Karpas-422 (cell line): ENCODE results near the gene TRMT44. TPM values are rescaled to one million over a fixed set of nuclear protein-coding genes. Genes with fewer than 3 reads are reported as not detected.
"Not testable (repeated sequence)": the region's sequence is repeated elsewhere in the genome, so short reads cannot be mapped to it uniquely, and the experiment has no call there.

Experiments
- DNase-seq: peaks from one replicate; pipeline ENCODE4 v3.0.0-alpha.2; 2015
- H2AFZ ChIP-seq: fragments of 200-600 bp; sonication (generic); 2 replicates; pipeline ENCODE4 v1.6.1; 2014; ENCODE audit warnings: antibody characterized with exemption, low read length, mixed read lengths
- H3K27ac ChIP-seq: fragments of 200-600 bp; sonication (generic); 2 replicates; pipeline ENCODE4 v1.5.1; 2014; ENCODE audit warnings: mild to moderate bottlenecking, low read length, moderate library complexity
- H3K27me3 ChIP-seq: fragments of 200-600 bp; sonication (generic); 2 replicates; pipeline ENCODE4 v1.6.1; 2014; ENCODE audit warnings: low read length, mixed read lengths
- H3K36me3 ChIP-seq: fragments of 200-600 bp; sonication (generic); 2 replicates; pipeline ENCODE4 v1.6.1; 2014; ENCODE audit warnings: low read length, mixed read lengths; ENCODE audit not compliant: insufficient read depth
- H3K4me1 ChIP-seq: fragments of 200-600 bp; sonication (generic); 2 replicates; pipeline ENCODE4 v1.6.1; 2014; ENCODE audit warnings: mild to moderate bottlenecking, low read length, mixed read lengths
- H3K4me2 ChIP-seq: fragments of 200-600 bp; sonication (generic); 2 replicates; pipeline ENCODE4 v1.6.1; 2014; ENCODE audit warnings: low read length, low read depth, mild to moderate bottlenecking; ENCODE audit not compliant: poor library complexity, severe bottlenecking
- H3K4me3 ChIP-seq: fragments of 200-600 bp; sonication (generic); 2 replicates; pipeline ENCODE4 v1.5.1; 2014; ENCODE audit warnings: mild to moderate bottlenecking, antibody characterized with exemption, low read length, mixed read lengths
- H3K79me2 ChIP-seq: fragments of 200-600 bp; sonication (generic); 2 replicates; pipeline ENCODE4 v1.6.1; 2014; ENCODE audit warnings: mild to moderate bottlenecking, low read length, mixed read lengths
- H3K9ac ChIP-seq: fragments of 200-600 bp; sonication (generic); 2 replicates; pipeline ENCODE4 v1.6.0; 2014; ENCODE audit warnings: low read length
- H3K9me2 ChIP-seq: fragments of 200-600 bp; sonication (generic), shearing (Covaris generic); replicated peaks from 2 replicates; pipeline ENCODE4 v1.6.0; 2014; ENCODE audit warnings: mild to moderate bottlenecking, low read length, moderate library complexity; ENCODE audit not compliant: insufficient read depth
- H3K9me3 ChIP-seq: fragments of 300-700, 200-600 bp; sonication (generic); 2 replicates; pipeline ENCODE4 v1.6.1; 2014; ENCODE audit warnings: low read length, mixed read lengths
- H4K20me1 ChIP-seq: fragments of 200-600 bp; sonication (generic); 2 replicates; pipeline ENCODE4 v1.6.1; 2014; ENCODE audit warnings: mild to moderate bottlenecking, antibody characterized with exemption, low read length, low read depth; ENCODE audit not compliant: insufficient read depth
- total RNA-seq: library from RNA; depleted of rRNA; stranded (reverse); fragments of >200 nt; shearing (Covaris generic); gene quantifications from 2 replicates; pipeline ENCODE4 v1.2.3, GENCODE V29; 2014; ENCODE audit warnings: low replicate concordance

The TRMT44 gene
- total RNA-seq, 1 experiment from 2014 or later = 14.1 TPM

DNA sequence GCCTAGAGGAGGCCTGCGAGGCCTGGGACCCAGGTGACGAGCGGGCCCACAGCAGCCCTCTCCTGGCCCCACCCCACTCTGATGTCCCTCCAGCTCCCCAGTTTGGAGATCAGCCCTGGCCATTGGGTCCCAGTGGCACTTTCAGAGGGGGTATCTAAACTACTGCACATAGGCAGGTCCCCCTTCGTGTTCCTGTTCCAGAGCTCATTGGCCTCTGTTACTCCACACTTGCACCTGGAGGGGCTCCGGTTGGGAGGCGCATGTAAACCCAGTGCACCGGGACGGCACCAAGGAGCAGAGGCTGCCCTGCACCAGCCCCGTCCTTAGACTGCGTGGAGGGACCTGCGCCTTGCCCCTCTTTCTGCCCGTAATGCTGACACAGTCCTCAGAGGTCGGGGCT, 34.3 kb downstream of the TRMT44 start:
- H3K9ac ChIP-seq = no peak overlapping the region
- H3K36me3 ChIP-seq = no peaks in the 10 kb centered on the region
- DNase-seq = no peak
- H3K79me2 ChIP-seq = no peaks in the 10 kb centered on the region
- H3K4me1 ChIP-seq = no peaks in the 10 kb centered on the region
- H3K9me3 ChIP-seq = no peaks in the 10 kb centered on the region
- no peak overlapping the region for H2AFZ ChIP-seq
- H3K27me3 ChIP-seq = no peaks in the 10 kb centered on the region
- H3K4me3 ChIP-seq = no peak overlapping the region
- H3K9me2 ChIP-seq = no peaks in the 10 kb centered on the region
- no peak overlapping the region for H3K4me2 ChIP-seq
- no peaks in the 10 kb centered on the region for H4K20me1 ChIP-seq
- H3K27ac ChIP-seq = no peak overlapping the region

DNA sequence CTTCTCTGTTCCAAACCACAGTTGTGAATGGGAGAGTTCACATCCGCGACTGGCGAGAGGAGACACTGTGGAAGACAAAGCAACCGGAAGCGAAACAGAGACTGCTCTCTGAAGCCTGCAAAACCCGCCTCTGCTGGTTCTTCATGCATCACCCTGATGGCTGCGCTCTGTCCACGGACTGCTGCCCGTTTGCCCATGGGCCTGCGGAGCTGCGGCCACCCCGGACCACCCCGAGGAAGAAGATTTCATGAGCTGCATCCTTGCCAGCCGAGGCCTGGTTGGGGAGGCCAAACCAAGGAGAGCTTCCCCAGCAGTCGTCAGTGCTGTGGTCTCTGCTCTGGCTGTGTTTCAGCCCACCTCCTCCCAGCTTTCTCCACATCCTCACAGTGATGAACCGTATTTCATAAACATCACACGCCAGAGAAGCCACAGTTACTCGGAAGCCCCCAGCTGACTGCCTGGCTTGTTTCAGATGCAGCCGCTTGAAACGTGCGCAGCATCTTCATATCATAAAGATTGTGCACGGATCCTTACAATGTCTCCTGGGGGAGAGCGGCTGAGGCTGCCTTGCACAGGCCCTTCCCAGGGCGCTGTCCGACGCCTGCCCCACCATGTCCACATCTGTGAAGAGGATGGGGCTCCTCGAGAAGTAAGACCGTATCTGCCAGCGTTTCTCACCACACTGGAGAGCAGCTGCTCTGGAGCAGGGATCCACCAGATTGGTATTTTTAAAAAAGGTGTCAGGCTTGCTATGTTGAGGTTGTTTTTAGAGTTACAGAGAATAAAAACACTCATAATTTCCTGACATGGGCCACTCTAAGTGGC, 35.4 kb downstream of the TRMT44 start:
- Histone ChIP-seq H3K9me2 (no peaks in the 10 kb centered on the region), H3K36me3 (no peaks in the 10 kb centered on the region), H3K9me3 (no peaks in the 10 kb centered on the region), H3K4me1 (no peaks in the 10 kb centered on the region), H2AFZ (no peak overlapping the region), H3K4me3 (no peak overlapping the region), H3K79me2 (no peaks in the 10 kb centered on the region), H3K27me3 (no peaks in the 10 kb centered on the region), H4K20me1 (no peaks in the 10 kb centered on the region), H3K9ac (no peak overlapping the region), H3K4me2 (no peak overlapping the region), H3K27ac (no peak overlapping the region)
- no peak for DNase-seq

DNA sequence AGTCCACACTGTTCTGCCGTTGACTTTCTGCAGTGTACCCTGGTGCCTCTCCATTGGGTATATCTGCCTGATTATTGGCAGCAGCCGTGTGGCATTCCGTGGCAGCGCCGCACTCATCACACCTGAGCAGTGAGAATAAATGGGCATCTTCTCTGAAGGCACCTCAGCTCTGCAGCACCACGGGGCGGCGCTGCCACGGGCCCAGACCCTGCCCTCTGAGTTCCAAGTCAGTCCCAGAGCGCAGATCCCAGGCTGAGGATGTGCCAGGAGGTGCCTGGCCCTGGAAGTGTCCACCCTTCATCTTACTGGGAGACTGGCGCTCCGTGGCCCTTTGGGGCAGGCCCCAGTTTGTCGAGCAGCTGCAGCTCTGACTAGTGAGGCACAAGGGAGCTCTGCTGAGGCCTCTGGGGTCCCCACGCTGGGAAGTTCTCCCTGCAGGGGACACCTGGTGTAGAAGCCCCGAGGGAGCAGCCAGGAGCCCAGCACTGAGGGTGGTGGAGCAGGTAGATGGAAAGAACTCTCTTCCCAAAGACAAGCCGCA, 36.6 kb downstream of the TRMT44 start:
- Histone ChIP-seq H3K79me2 (no peaks in the 10 kb centered on the region), H2AFZ (no peak overlapping the region)

DNA sequence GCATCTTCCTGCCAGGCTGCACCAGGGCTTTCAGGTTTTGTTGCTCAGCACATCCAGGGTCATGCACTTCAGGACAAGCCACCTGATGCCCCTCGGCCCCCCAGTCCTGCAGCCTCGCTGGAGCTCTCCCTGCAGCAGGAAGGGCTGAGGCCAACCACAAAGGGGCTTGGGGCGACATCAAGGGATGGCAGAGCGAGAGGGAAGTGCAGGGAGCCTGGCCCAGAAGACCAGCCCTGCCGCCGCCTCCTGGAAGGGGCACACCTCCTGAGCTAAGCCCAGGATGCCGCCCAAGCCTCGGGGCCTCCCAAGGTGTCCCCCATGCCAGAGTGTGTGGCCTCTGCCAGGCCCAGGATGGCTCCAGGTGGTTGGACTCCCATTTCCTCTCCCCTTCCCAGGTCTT, 37.1 kb downstream of the TRMT44 start:
- Histone ChIP-seq H3K4me3 (no peak overlapping the region), H3K9me3 (no peaks in the 10 kb centered on the region), H3K36me3 (no peaks in the 10 kb centered on the region), H4K20me1 (no peaks in the 10 kb centered on the region), H3K9me2 (no peaks in the 10 kb centered on the region), H3K79me2 (no peaks in the 10 kb centered on the region), H2AFZ (no peak overlapping the region), H3K9ac (no peak overlapping the region), H3K27ac (no peak overlapping the region), H3K4me1 (no peaks in the 10 kb centered on the region), H3K4me2 (no peak overlapping the region), H3K27me3 (no peaks in the 10 kb centered on the region)
- no peak for DNase-seq

More for the DNA sequence above, 36.6 kb downstream of the TRMT44 start:
- H3K9ac ChIP-seq = no peak overlapping the region
- no peak overlapping the region for H3K4me2 ChIP-seq
- no peak overlapping the region for H3K4me3 ChIP-seq
- H3K9me2 ChIP-seq = no peaks in the 10 kb centered on the region
- no peaks in the 10 kb centered on the region for H4K20me1 ChIP-seq
- no peaks in the 10 kb centered on the region for H3K9me3 ChIP-seq
- no peak overlapping the region for H3K27ac ChIP-seq
- H3K36me3 ChIP-seq = no peaks in the 10 kb centered on the region
- no peaks in the 10 kb centered on the region for H3K27me3 ChIP-seq
- no peak for DNase-seq
- no peaks in the 10 kb centered on the region for H3K4me1 ChIP-seq

DNA sequence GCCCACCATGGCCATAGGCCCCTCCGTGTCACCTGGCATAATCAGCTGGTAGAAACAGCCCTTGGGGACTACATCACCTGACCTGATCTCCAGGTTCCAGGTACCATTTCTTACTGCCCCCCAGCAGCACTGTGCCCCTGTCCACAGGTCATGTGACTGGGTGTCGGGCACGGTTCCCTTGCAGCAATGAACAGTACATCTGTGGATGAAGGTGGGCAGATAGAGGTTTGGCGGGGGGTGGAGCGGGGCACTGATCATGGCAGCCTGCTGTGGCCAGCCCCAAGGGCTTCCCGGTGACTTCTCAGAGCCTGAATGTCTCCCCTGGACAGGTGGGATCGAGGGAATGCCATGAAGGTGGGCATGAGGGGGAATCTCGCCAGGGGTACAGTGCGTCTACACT, 37.8 kb downstream of the TRMT44 start:
- H3K4me1 ChIP-seq = no peaks in the 10 kb centered on the region
- H3K4me3 ChIP-seq = no peak overlapping the region
- no peaks in the 10 kb centered on the region for H3K27me3 ChIP-seq
- no peaks in the 10 kb centered on the region for H3K9me3 ChIP-seq
- no peaks in the 10 kb centered on the region for H3K36me3 ChIP-seq
- H3K4me2 ChIP-seq = no peak overlapping the region
- no peaks in the 10 kb centered on the region for H4K20me1 ChIP-seq
- H2AFZ ChIP-seq = no peak overlapping the region
- H3K79me2 ChIP-seq = no peaks in the 10 kb centered on the region
- DNase-seq = no peak
- H3K9ac ChIP-seq = no peak overlapping the region
- no peak overlapping the region for H3K27ac ChIP-seq
- no peaks in the 10 kb centered on the region for H3K9me2 ChIP-seq

DNA sequence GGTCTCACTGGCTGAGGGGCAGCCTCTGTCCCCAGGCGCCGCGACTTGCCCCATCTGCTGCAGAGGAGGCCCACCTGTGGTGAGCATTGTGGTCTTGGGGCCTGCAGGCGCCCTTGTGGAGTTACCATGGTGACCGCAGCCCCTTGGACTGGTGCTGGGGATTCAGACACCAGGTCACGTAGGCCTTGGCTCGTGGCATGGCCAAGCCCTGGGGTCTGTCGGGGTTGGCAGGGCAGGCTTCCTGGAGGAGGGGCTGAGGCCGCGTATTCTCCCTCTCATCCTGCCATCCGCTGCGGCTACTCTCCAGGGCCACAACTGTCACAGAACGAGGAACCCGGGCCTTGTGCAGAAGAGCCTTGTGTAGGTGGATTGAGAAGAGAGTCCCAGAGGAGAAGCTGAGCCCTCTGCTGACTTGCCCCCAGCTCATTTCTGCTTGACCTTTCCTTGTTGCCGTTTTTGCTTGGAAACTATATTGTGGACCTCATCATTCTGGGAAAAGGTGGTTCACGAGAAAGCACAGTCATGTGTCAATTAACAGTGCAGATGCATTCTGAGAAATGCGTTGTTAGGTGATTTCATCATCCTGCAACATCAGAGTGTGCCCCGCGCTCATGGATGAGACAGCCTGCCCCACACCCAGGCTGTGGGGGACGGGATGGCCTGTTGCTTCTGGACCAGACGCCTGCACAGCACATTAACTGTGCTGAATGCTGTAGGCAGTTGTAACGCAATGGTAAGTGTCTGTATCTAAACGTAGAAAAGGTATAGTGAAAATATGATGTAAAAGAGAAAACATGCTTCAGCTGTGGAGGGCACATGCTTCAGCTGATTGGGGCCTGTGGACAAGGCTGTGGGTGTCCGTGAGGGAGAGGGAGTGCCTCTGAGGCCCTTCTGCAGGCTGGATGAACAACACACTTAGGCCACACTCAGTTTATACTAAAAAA, 38.5 kb downstream of the TRMT44 start:
- Histone ChIP-seq H3K9ac (no peak overlapping the region), H3K36me3 (no peaks in the 10 kb centered on the region), H3K4me3 (no peak overlapping the region), H4K20me1 (no peaks in the 10 kb centered on the region), H3K4me1 (no peaks in the 10 kb centered on the region), H3K4me2 (no peak overlapping the region), H2AFZ (no peak overlapping the region), H3K27ac (no peak overlapping the region), H3K27me3 (no peaks in the 10 kb centered on the region), H3K9me2 (no peaks in the 10 kb centered on the region), H3K79me2 (no peaks in the 10 kb centered on the region), H3K9me3 (no peaks in the 10 kb centered on the region)
- no peak for DNase-seq

DNA sequence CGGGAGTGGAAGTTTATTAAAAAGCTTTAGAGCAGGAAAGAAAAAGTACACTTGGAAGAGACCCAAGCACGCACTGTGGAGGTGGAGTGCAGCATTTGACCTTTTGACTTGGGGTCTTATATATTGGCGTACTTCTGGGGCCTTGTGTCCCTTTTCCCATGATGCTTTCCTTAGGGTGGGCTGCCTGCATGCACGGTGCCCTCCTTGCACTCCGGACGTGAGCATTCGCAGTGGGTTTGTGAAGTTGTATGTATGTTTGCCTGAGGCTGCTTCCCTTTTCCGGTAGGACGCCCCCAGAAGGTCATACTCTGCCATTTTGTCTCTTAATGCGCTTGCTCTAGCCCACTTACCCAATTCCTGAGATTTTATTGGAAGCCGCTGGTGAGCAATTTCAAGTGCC, 39.6 kb downstream of the TRMT44 start:
- DNase-seq = no peak
- no peak overlapping the region for H2AFZ ChIP-seq
- H3K79me2 ChIP-seq = no peaks in the 10 kb centered on the region
- H3K36me3 ChIP-seq = no peaks in the 10 kb centered on the region
- no peaks in the 10 kb centered on the region for H3K27me3 ChIP-seq
- H3K9ac ChIP-seq = no peak overlapping the region
- no peaks in the 10 kb centered on the region for H3K9me2 ChIP-seq
- H3K4me3 ChIP-seq = no peak overlapping the region
- no peaks in the 10 kb centered on the region for H3K9me3 ChIP-seq
- no peak overlapping the region for H3K27ac ChIP-seq
- no peaks in the 10 kb centered on the region for H4K20me1 ChIP-seq
- H3K4me2 ChIP-seq = no peak overlapping the region
- H3K4me1 ChIP-seq = no peaks in the 10 kb centered on the region

DNA sequence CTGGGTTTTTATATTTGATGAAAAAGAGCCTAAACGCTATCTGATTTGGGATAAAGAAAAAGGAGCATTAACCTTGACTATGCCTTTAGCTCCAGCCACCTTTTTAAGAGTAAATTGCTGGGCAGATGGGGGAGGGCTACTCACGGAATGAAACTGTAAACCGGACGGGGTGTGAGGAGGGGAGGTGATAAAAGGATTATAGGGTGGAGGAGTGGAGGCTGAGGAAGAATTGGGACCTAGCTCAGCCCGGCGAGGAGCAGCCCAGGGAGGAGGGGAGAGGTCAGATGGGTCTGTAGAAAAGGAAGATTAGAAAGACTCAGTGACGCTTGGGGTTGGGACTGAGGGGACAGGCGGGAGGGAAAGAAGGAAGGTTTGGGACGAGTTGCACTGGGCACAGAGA, 46.1 kb downstream of the TRMT44 start:
- H3K36me3 ChIP-seq, H3K9ac ChIP-seq, H3K9me3 ChIP-seq, H3K79me2 ChIP-seq, H3K27ac ChIP-seq, H4K20me1 ChIP-seq, H3K27me3 ChIP-seq, H3K4me1 ChIP-seq, H3K9me2 ChIP-seq, H3K4me2 ChIP-seq, DNase-seq, H2AFZ ChIP-seq, H3K4me3 ChIP-seq: not testable (repeated sequence)
